Nephron progenitor cell (in vitro differentiated cells): ENCODE measurements around the gene ARHGEF4.

Experiments
- DNase-seq: peaks from one replicate; pipeline ENCODE4 v3.0.0; 2021
- H3K27ac Mint-ChIP-seq: 2 replicates; pipeline ENCODE4 v1.8.0; 2021; ENCODE audit warnings: mild to moderate bottlenecking, moderate library complexity, mixed read lengths
- H3K27me3 Mint-ChIP-seq: 2 replicates; pipeline ENCODE4 v1.8.0; 2021; ENCODE audit warnings: mild to moderate bottlenecking, low read depth, mixed read lengths; ENCODE audit not compliant: poor library complexity
- H3K36me3 Mint-ChIP-seq: 2 replicates; pipeline ENCODE4 v1.8.0; 2021; ENCODE audit warnings: low read depth, mixed read lengths
- H3K4me1 Mint-ChIP-seq: 2 replicates; pipeline ENCODE4 v1.8.0; 2021; ENCODE audit warnings: mixed read lengths
- H3K4me3 Mint-ChIP-seq: 2 replicates; pipeline ENCODE4 v1.8.0; 2021; ENCODE audit warnings: mild to moderate bottlenecking, moderate library complexity, mixed read lengths
- H3K9me3 Mint-ChIP-seq: 2 replicates; pipeline ENCODE4 v1.8.0; 2021; ENCODE audit warnings: mild to moderate bottlenecking, moderate library complexity, mixed read lengths
- TF ChIP-seq, protein P1 (sequence below): fragments of 200-600 bp; sonication (generic); IDR thresholded peaks from 2 replicates; pipeline ENCODE4 v1.5.0; 2021; ENCODE audit warnings: antibody characterized with exemption

ARHGEF4 gene

DNA sequence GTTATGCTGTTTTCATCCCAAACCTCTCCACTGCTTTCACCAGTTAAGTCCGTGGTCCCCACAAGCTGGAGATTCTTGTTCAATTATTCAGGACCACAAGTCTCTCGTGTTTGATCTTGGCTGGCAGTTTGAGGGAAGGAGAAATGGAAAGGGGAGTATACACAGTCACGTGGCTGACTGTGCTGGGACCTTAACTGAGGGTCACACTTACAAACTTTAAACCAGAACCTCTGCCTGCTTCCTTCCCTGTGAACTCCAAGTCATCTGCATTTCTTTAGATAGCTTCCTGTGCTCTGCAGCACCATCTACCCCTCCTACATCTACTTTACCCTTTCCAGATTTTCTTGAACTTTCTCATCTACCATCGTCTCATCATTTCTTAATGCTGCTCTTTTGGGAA, 91.7 kb downstream of the ARHGEF4 start:
- Mint-ChIP-seq H3K36me3 (peaks cover 9% of the 10 kb centered on the region), H3K4me3 (no peak overlapping the region), H3K4me1 (no peaks in the 10 kb centered on the region), H3K9me3 (peaks cover 47% of the 10 kb centered on the region), H3K27me3 (peaks cover 4% of the 10 kb centered on the region), H3K27ac (no peak overlapping the region)
- DNase-seq = no peak
- TF ChIP-seq, protein P1, sequence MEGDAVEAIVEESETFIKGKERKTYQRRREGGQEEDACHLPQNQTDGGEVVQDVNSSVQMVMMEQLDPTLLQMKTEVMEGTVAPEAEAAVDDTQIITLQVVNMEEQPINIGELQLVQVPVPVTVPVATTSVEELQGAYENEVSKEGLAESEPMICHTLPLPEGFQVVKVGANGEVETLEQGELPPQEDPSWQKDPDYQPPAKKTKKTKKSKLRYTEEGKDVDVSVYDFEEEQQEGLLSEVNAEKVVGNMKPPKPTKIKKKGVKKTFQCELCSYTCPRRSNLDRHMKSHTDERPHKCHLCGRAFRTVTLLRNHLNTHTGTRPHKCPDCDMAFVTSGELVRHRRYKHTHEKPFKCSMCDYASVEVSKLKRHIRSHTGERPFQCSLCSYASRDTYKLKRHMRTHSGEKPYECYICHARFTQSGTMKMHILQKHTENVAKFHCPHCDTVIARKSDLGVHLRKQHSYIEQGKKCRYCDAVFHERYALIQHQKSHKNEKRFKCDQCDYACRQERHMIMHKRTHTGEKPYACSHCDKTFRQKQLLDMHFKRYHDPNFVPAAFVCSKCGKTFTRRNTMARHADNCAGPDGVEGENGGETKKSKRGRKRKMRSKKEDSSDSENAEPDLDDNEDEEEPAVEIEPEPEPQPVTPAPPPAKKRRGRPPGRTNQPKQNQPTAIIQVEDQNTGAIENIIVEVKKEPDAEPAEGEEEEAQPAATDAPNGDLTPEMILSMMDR = no peak

DNA sequence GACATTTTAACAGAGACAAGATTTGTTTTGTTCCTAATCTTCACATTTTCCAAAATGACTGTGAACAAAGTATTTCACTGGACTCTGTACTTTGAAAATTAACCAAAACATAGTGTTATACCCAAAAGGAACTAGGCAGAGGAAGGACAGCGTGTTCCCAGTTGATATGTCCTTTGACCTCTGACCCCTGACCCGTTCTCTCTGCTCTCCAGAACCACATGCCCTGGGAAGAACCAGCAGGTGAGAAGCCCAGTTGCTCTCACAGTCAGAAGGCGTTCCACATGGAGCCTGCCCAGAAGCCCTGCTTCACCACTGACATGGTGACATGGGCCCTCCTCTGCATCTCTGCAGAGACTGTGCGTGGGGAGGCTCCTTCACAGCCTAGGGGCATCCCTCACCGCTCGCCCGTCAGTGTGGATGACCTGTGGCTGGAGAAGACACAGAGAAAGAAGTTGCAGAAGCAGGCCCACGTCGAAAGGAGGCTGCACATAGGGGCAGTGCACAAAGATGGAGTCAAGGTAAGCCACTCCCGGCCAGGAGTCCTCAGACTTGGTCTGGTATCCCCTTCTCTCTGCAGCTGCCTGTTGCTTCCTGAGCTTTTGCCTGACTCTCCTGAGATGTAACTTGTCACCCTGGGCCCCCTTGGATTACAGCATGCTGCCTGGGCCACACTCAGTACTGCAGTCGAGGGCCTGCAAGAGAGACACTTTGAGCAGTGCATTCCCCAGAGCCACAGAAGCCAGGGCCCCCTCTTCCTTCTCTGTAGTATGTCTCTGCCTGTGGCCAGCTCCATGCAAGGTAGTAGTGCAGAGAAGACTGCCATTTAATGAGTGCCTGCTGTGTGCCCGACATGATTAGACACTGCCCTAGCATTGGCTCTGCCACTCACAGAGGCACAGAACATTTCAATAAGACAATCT, 94.3 kb downstream of the ARHGEF4 start:
- Mint-ChIP-seq H3K36me3 (peaks cover 9% of the 10 kb centered on the region), H3K4me3 (no peak overlapping the region), H3K27me3 (peaks cover 4% of the 10 kb centered on the region), H3K27ac (no peak overlapping the region), H3K4me1 (no peaks in the 10 kb centered on the region), H3K9me3 (peaks cover 45% of the 10 kb centered on the region)
- TF ChIP-seq, protein P1 = no peak
- no peak for DNase-seq

DNA sequence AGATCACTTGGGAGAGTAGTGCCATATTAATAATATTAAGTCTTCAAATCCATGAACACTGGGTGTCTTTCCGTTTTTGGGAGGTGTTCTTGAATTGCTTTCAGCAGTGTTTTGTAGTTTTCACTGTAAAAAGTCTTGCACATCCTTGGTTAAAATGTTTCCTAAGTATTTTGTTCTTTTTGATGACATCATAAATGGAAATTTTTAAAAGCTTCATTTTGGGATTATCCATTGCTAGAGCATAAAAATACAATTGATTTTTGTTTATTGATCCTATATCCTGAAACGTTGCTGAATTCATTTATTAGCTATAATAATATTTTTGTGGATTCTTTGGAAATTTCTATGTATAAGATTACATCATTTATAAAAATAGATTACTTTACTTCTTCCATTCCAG, 96.8 kb downstream of the ARHGEF4 start:
- H3K36me3 Mint-ChIP-seq = no peaks in the 10 kb centered on the region
- peaks cover 4% of the 10 kb centered on the region for H3K27me3 Mint-ChIP-seq
- no peak overlapping the region for H3K4me3 Mint-ChIP-seq
- H3K27ac Mint-ChIP-seq = no peak overlapping the region
- TF ChIP-seq, protein P1 = no peak
- peaks cover 38% of the 10 kb centered on the region for H3K9me3 Mint-ChIP-seq
- DNase-seq = no peak
- no peaks in the 10 kb centered on the region for H3K4me1 Mint-ChIP-seq

DNA sequence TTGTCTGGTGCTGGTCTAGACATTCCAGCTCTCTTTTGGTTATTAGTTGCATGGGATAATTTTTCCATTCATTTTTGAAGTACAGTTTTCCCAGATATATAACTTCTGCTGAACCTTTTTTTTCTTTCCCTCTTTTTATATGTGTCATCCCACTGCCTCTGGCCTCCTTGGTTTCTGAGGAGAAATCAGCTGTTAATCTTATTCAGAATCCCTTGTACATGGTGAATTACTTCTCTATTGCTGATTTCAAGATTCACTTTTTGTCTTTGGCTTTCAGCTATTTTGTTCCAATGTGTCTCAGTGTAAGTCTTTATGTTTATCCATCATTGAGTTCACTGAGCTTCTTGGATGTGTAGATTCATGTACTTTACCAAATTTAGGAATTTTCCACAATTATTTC, 99.7 kb downstream of the ARHGEF4 start:
- Mint-ChIP-seq H3K36me3 (no peaks in the 10 kb centered on the region), H3K4me3 (no peak overlapping the region), H3K27ac (no peak overlapping the region), H3K4me1 (no peaks in the 10 kb centered on the region), H3K27me3 (no peaks in the 10 kb centered on the region), H3K9me3 (peaks cover 50% of the 10 kb centered on the region)
- TF ChIP-seq, protein P1 = no peak
- DNase-seq = no peak

DNA sequence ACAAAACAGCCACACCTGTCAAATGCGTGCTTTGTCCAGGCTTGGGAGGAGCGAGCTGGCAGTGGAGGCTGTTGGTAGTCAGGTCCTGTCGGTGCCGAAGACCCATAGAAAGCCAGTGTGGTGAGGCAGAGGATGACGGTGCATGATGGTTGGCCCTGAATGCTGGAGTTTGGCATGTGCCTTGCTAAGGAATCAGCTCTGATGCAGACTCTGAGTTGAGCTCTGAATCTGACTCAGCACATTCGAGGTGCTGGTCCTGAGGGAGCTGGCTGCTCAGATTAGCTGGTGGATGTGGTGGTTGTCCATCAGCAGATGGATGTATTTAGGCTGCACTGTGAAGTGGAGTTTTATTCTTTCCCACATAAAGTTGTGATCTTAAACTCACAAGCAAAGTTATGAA, 111.3 kb downstream of the ARHGEF4 start:
- no peak overlapping the region for H3K4me3 Mint-ChIP-seq
- peaks cover 7% of the 10 kb centered on the region for H3K27me3 Mint-ChIP-seq
- peaks cover 4% of the 10 kb centered on the region for H3K36me3 Mint-ChIP-seq
- H3K9me3 Mint-ChIP-seq = peaks cover 44% of the 10 kb centered on the region
- H3K27ac Mint-ChIP-seq = no peak overlapping the region
- TF ChIP-seq, protein P1 = no peak
- H3K4me1 Mint-ChIP-seq = no peaks in the 10 kb centered on the region
- no peak for DNase-seq

DNA sequence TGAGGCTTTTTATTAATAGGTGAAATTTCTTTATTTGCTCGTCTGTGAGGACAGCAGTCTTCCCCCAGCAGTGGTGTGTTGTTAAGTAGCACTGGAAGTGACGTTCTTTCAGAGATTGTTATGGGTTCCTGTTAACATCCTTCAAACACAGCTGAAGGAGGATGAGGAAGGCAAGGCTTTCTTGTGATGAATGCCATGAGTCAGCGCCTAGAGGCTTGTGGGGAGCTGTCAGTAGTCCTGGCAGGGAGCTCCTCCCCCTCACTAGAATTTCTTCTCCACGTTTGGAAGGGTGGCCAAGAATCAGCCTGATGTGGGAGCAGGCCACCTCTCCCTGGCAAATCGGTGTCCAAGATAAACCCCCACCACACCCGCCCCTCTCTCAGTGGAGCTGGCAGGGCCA, 113.2 kb downstream of the ARHGEF4 start:
- no peak overlapping the region for H3K4me3 Mint-ChIP-seq
- H3K4me1 Mint-ChIP-seq = no peaks in the 10 kb centered on the region
- H3K27ac Mint-ChIP-seq = no peak overlapping the region

More for the DNA sequence above, 113.2 kb downstream of the ARHGEF4 start:
- DNase-seq = no peak
- TF ChIP-seq, protein P1 = no peak
- Mint-ChIP-seq H3K36me3 (no peaks in the 10 kb centered on the region), H3K27me3 (peaks cover 9% of the 10 kb centered on the region), H3K9me3 (peaks cover 42% of the 10 kb centered on the region)
